Measurements from ENCODE around the gene FAM13A.
"Not testable (repeated sequence)": the region's sequence is repeated elsewhere in the genome, so short reads cannot be mapped to it uniquely, and the experiment has no call there.

Gene FAM13A

GRCh38 chr4:89056953-89057398 is at the start of gene FAM13A:
FAM13A (minus strand) TSS chr4:89057185; CDS start chr4:89056964, 221 bp downstream.
- peak; percentile 95 for FAIRE-seq

GRCh38 chr4:89105726-89106125 is 48.7 kb upstream of the FAM13A start:
- no peak for FAIRE-seq

- FAIRE-seq: no peak
Observed at GRCh38 chr4:89101256-89102161, 44.5 kb upstream of the FAM13A start.

DNA sequence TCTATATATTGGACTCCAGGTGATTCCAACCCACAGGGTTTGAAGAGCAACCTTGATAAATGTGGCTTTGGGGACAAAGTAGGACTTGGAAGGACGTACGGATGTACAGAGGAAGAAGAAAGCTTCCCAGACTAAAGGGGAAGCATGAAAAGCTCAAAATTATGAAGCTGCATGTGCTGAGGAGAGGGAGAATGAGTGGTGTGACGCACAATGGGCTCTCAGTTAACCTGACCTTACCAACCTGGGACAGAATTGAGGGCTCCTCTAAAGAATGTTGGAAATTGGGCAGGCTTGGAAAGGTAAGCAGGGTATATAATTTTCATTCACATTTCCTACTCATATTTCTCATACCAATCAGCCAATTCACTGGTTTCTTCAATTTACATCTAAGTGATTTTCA is 43.9 kb upstream of the FAM13A start:
- FAIRE-seq: no peak

- FAIRE-seq: no peak
Observed at GRCh38 chr4:89099471-89099870, 42.5 kb upstream of the FAM13A start.

- no peak for FAIRE-seq
Observed at GRCh38 chr4:89099034-89099433, 42.0 kb upstream of the FAM13A start.

GRCh38 chr4:89078300-89078699 is 21.3 kb upstream of the FAM13A start:
- no peak for FAIRE-seq

- no peak for FAIRE-seq
Observed at GRCh38 chr4:89077761-89078160, 20.8 kb upstream of the FAM13A start.

DNA sequence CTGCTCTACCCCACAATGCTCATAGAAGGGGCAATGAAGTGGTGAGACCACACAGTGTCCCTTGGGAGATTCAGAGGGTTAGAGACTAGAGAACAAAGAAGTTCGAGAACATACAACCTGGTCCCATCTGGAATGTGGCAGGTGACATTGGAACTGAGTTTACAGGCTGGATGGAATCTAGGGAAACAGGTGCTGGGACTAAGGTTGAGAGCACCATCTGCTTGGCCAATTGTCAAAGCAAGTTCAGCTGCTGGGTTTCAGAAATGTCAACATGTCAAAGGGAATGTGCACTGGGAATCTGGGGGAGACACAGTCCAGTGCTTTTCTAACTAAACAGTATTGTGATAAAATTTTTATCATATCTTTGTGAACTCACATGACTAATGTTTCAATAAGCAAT is 15.9 kb upstream of the FAM13A start:
- no peak for FAIRE-seq

DNA sequence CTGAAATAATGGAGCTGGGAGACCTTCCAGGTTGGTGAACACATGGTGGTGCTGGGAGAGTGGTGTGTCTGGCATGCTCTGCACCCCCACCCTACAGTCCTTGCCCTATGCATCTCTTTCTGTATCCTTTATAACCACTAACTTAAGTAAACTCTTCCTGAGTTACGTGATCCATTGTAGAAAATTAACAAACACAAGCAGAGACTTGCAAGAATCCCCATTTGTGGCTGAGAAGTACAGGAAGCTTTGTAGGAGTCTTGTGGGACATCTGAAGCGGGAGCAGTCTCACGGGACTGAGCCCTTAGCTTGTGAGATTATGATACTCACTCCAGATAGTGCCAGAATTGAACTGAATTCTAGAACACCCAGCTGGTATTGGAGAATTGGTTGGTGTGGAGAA is 14.3 kb upstream of the FAM13A start:
- no peak for FAIRE-seq

- FAIRE-seq: no peak
Observed at GRCh38 chr4:89070041-89070440, 13.1 kb upstream of the FAM13A start.

DNA sequence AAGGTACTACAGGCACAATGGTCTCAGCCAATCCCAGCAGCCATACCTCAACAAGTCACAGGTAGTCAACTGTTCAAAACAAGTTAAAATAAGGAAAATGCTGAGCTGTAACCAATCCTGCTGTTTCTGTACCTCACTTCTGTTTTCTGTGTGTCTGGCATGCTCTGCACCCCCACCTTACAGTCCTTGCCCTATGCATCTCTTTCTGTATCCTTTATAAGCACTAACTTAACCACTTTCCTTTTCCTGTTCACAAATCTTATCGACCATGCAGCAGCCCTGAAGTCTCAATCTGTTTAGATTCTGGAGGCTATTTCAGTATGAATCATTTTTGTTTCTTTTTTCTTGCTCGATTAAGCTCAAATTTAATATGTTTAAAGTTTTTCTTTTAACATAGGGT is 12.5 kb upstream of the FAM13A start:
- FAIRE-seq: no peak

- no peak for FAIRE-seq
Observed at GRCh38 chr4:89067417-89067816, 10.4 kb upstream of the FAM13A start.

DNA sequence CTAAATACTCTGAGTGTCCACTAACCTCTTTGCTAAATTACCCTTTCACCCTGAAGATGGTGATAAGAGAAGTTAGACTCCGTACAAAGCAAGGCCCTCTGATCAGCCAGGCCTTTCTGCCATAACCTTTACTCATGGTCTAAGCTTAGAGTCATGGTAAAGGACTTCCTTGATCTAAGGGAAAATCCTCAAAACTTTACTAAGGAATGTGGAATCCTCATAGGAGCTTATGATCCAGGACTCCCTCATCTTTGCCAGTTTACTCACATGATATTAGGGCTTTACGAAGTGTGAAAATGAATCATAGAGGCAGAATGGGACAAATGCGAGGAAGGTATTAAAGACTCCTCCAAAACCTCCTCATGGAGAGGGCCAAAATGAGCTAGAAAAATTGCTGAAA is 7.9 kb upstream of the FAM13A start:
- FAIRE-seq: no peak

DNA sequence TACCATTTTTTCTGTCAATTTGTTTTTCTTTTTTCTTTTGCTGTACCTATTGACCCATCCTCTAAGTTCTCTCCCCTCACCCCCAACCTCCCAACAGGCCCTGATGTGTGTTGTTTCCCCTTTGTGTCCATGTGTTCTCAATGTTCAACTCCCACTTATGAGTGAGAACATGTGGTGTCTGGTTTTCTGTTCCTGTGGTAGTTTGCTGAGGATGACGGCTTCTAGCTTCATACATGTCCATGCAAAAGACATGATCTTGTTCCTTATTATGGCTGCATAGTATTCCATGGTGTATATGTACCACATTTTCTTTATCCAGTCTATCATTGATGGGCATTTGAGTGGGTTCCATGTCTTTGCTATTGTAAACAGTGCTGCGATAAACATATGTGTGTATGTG is 859 bp upstream of the FAM13A start:
- FAIRE-seq: not testable (repeated sequence)

DNA sequence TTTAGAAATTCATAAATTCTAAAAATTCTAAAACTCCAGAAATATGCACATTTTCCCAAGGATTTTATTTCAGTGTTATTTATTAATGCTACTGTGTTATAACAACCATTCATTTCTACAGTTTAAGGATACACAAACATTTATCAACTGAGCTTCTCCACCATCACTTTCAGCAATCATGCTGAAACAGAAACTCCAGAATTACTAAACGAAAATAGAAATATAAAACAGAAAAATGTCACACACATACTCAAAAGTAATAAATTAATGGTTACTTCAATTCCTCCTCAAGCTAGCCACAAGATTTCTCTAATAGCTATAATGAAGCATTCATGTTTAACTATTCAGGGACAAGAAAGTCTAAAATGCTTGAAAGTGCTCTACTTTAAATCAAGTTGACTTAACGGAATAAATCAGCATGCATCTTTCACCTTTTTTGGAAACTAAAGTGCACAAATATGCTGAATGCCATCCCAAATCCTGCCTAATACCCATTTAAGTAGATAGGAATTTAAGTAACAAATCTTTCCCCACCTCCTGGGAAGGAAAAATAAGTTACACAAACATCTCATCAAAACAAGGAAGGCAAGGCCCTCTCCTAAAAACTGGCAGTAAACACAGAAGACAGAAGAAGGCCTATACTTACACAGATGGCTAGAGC is 563 bp downstream of the FAM13A start:
- FAIRE-seq: no peak

GRCh38 chr4:89055157-89056080 is 1.6 kb downstream of the FAM13A start:
- no peak for FAIRE-seq

DNA sequence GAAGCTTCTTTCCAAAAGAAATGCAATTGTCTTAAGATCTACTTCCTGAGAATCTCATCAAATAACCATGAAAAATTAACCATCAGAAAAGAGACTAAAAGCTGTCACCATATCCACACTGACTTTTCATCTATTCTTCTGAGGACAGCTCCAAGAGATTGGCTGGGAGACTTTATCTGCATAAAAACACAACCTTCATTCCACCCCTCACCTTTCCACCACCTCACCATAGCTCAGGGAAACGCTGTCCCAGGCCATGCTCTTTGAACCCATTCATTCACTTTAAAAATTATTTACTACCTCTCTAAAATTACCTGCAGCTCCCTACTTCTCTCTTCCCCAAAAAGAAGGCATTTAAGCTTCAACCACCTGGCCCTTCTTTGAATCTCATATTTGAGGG is 2.4 kb downstream of the FAM13A start:
- FAIRE-seq: no peak

GRCh38 chr4:89049853-89050252 is 7.1 kb downstream of the FAM13A start:
- no peak for FAIRE-seq

- no peak for FAIRE-seq
Observed at GRCh38 chr4:89048906-89049601, 7.9 kb downstream of the FAM13A start.

DNA sequence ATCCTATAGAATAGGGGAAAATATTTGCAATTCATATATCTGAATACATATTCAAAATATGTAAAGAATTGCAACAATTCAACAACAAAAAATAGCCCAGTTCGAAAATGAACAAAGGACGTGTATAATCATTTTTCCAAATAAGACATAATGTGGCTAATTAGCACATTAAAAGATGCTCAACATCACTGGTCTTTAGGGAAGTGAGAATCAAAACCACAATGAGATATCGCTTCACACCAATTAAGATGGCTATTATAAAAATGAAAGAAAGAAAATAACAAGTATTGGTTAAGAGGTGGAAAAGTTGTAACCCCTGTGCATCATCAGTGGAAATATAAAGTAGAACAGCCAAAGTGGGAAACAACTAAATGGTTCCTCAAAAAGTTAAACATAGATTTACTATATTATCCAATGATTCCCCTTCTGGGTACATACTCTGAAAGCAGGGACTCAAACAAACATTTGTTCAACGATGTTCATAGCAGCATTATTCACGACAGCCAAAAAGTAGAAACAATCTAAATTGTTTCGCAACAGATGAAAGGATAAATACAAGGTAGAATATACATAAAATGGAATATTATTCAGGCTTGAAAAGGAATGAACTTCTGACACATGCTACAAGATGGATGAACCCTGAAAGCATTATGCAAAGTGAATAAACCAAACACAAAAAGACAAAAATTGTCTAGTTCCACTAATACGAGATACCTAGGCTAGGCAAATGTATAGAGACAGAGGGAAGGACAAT is 12.7 kb downstream of the FAM13A start:
- FAIRE-seq: no peak

DNA sequence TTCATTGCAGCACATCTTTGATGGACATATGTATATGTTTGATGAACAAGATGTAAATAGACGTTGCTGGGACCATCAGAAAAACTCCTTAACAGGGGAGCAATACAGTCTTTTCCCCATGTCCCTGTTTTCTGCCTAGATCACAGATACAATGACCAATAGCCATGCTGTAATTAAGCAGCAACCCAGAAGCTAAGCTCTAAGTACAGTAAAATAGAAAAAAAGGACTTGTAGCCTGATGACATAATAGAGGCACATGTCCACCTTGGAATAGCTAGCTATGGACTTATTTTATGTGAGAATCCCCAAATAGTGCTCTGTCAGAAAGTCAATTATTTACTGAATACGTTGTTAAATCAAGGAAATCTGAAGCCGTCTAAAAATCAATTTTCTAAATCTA is 14.9 kb downstream of the FAM13A start:
- no peak for FAIRE-seq

All from endometrium (tissue), 2 donors.